IgD-negative memory B cell (primary cell): Measurements from ENCODE around the gene GLB1L2. TPM values are rescaled to one million over a fixed set of nuclear protein-coding genes. Genes with fewer than 3 reads are reported as not detected.
"Not testable (repeated sequence)": the region's sequence is repeated elsewhere in the genome, so short reads cannot be mapped to it uniquely, and the experiment has no call there.

Source experiments
- H3K27ac Mint-ChIP-seq, 3 donors: one replicate each; pipeline ENCODE4 v1.8.0; 2020 to 2022; ENCODE audit warnings: mild to moderate bottlenecking in 3 of 3, mixed read lengths in 3 of 3, moderate library complexity in 1 of 3
- H3K27me3 Mint-ChIP-seq: one replicate; pipeline ENCODE4 v1.8.0; 2021; ENCODE audit warnings: mixed read lengths
- H3K36me3 Mint-ChIP-seq: one replicate; pipeline ENCODE4 v1.8.0; 2020; ENCODE audit warnings: mild to moderate bottlenecking, mixed read lengths
- H3K4me1 Mint-ChIP-seq, 3 donors: one replicate each; pipeline ENCODE4 v1.8.0; 2020 to 2022; ENCODE audit warnings: mixed read lengths in 3 of 3, mild to moderate bottlenecking in 1 of 3
- H3K4me3 Mint-ChIP-seq, 4 donors: one replicate each; pipeline ENCODE4 v1.8.0; 2020 to 2022; ENCODE audit warnings: mild to moderate bottlenecking in 4 of 4, mixed read lengths in 4 of 4, moderate library complexity in 3 of 4
- H3K9me3 Mint-ChIP-seq, 3 donors: one replicate each; pipeline ENCODE4 v1.8.0; 2020 to 2021; ENCODE audit warnings: mixed read lengths in 3 of 3, mild to moderate bottlenecking in 1 of 3
- polyA plus RNA-seq: library from polyadenylated mRNA; unstranded; fragments of 300-500 nt; fragmentation: Illumina TruSeq; gene quantifications from one replicate; pipeline ENCODE4 v1.2.3, GENCODE V29; 2021

The GLB1L2 gene
- polyA plus RNA-seq, 1 donor from 2014 or later = 0.63 TPM

DNA sequence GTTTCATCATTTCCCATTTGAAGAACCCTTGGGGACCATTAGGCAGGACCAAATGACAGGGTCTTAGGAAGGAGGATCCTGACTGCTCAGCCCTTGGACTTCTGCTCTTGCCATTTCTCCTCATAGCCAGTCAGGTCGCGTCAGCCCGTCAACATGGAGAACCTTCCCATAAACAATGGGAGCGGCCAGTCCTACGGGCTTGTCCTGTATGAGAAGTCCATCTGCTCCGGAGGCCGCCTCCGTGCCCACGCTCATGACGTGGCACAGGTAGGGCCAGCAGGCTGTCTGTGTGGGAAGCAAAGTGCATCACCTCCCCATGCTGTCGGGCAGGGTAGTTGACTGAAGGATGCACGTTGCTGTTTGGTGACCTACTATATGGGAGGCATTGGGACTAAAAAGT lies 19.6 kb upstream of the GLB1L2 start:
- H3K4me1 Mint-ChIP-seq = no peaks in the 10 kb centered on the region
- H3K27me3 Mint-ChIP-seq = peaks cover 9% of the 10 kb centered on the region
- H3K9me3 Mint-ChIP-seq = peaks cover 0 to 8% (median 7%) of the 10 kb centered on the region in 3 donors
- H3K4me3 Mint-ChIP-seq = no peak overlapping the region
- H3K36me3 Mint-ChIP-seq = peaks cover 2% of the 10 kb centered on the region
- H3K27ac Mint-ChIP-seq = no peak overlapping the region

DNA sequence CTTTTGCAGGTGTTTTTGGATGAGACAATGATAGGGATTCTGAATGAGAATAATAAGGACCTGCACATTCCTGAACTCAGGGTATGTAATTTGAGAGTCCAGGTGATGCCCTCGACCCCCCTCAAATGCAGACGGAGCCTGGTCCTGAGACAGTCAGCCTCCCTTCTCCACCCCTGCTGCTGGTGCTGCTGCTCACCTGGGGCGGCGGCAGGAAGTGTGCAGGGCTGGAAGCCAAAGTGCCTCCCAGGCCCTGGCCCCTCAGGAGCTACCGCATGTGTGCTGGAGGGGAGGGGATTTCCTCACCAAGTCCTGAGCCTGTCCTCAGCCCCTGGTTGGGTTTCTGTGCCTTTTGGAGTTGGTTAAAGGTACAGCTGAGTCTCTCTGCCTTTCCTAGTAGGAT lies 19.0 kb upstream of the GLB1L2 start:
- Mint-ChIP-seq H3K4me3 (peak overlapping the region in 1 of 4 donors; percentile 49), H3K36me3 (peaks cover 2% of the 10 kb centered on the region)

DNA sequence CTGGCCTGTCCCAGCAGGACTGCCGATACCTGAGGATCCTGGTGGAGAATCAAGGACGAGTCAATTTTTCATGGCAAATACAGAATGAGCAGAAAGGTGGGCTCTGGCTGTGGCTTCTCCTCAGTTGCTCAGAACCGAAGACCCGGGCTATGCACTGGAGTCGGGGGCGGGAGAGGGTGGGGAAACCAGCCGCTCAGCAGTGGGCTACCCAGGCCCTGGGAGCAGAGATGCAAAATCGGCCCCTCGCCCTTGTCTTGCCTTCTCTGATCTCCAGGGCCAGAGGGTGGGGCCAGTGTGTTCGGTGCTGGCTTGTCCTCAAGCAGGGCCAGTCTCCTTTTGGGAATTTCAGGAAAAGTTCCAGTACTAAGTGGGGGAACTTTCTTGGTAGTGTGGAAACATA lies 18.4 kb upstream of the GLB1L2 start:
- Mint-ChIP-seq H3K4me1 (no peaks in the 10 kb centered on the region), H3K36me3 (peaks cover 2% of the 10 kb centered on the region), H3K4me3 (no peak overlapping the region), H3K27me3 (peaks cover 9% of the 10 kb centered on the region), H3K9me3 (peaks cover 4 to 15% (median 15%) of the 10 kb centered on the region in 3 donors), H3K27ac (no peak overlapping the region)

More for the DNA sequence above, 19.0 kb upstream of the GLB1L2 start:
- no peak overlapping the region for H3K27ac Mint-ChIP-seq
- H3K4me1 Mint-ChIP-seq = no peaks in the 10 kb centered on the region
- H3K9me3 Mint-ChIP-seq = peaks cover 2 to 12% (median 10%) of the 10 kb centered on the region in 3 donors
- peaks cover 9% of the 10 kb centered on the region for H3K27me3 Mint-ChIP-seq

GRCh38 chr11:134313821-134314607 lies 17.8 kb upstream of the GLB1L2 start:
- peaks cover 4 to 17% (median 15%) of the 10 kb centered on the region in 3 donors for H3K9me3 Mint-ChIP-seq
- H3K4me1 Mint-ChIP-seq = no peaks in the 10 kb centered on the region
- peak overlapping the region in 1 of 3 donors; percentile 2 for H3K27ac Mint-ChIP-seq
- peaks cover 2% of the 10 kb centered on the region for H3K36me3 Mint-ChIP-seq
- H3K4me3 Mint-ChIP-seq = no peak overlapping the region
- peaks cover 9% of the 10 kb centered on the region for H3K27me3 Mint-ChIP-seq

GRCh38 chr11:134317103-134317502 lies 14.7 kb upstream of the GLB1L2 start:
- H3K9me3 Mint-ChIP-seq = peaks cover 8 to 33% (median 26%) of the 10 kb centered on the region in 3 donors

GRCh38 chr11:134321373-134321772 lies 10.4 kb upstream of the GLB1L2 start:
- Mint-ChIP-seq H3K9me3 (peaks cover 11 to 37% (median 26%) of the 10 kb centered on the region in 3 donors), H3K4me3 (peak overlapping the region in 1 of 4 donors; percentile 55)
- not testable (repeated sequence) for H3K27ac Mint-ChIP-seq, H3K4me1 Mint-ChIP-seq, H3K27me3 Mint-ChIP-seq, H3K36me3 Mint-ChIP-seq

More at GRCh38 chr11:134317103-134317502, 14.7 kb upstream of the GLB1L2 start:
- Mint-ChIP-seq H3K4me1 (no peaks in the 10 kb centered on the region), H3K36me3 (peaks cover 4% of the 10 kb centered on the region), H3K4me3 (no peak overlapping the region), H3K27me3 (peaks cover 4% of the 10 kb centered on the region), H3K27ac (no peak overlapping the region)

DNA sequence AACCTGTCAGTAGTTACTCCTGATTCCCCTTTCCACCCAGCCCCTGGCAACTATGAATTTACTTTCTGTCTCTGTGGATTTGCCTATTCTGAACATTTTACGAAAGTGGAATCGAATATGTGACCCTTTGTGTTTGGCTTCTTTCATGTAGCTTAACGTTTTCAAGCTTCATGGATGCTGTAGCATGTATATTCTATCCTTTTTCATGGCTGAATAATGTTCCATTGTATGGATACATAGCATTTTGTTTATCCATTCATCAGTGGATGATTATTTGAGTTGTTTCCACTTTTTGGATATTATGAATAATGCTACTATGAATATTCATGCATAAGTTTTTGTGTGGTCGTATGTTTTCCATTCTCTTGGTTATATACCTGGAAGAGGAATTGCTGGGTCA lies 9.2 kb upstream of the GLB1L2 start:
- H3K4me3 Mint-ChIP-seq = no peak overlapping the region
- H3K27me3 Mint-ChIP-seq = peaks cover 3% of the 10 kb centered on the region
- H3K9me3 Mint-ChIP-seq = peaks cover 11 to 29% (median 18%) of the 10 kb centered on the region in 3 donors
- H3K27ac Mint-ChIP-seq = no peak overlapping the region
- peaks cover 2% of the 10 kb centered on the region for H3K36me3 Mint-ChIP-seq
- no peaks in the 10 kb centered on the region for H3K4me1 Mint-ChIP-seq

DNA sequence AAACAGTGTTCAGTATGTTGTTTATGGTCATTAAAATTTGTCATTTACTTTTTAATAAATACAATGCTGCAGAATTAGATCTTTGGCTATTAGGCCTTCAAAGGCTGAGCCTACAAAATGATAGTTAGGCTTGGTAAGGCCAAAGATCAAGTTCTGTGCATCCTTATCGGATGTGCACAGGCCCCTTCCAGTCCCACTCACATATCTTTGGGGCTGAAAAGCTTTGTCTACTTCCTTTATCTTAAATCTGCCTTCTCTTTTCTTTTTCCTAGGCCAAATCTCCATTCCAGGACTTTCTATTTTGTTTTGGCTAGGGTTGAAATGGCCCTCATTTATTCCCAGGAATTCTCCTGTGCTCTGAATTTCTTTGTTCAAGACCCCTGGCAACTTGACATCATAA lies 3.4 kb upstream of the GLB1L2 start:
- H3K4me1 Mint-ChIP-seq = peaks cover 4 to 8% (median 6%) of the 10 kb centered on the region in 3 donors
- no peak overlapping the region for H3K4me3 Mint-ChIP-seq
- peaks cover 0 to 3% (median 2%) of the 10 kb centered on the region in 3 donors for H3K9me3 Mint-ChIP-seq
- no peaks in the 10 kb centered on the region for H3K36me3 Mint-ChIP-seq
- H3K27ac Mint-ChIP-seq = no peak overlapping the region
- H3K27me3 Mint-ChIP-seq = peaks cover 22% of the 10 kb centered on the region

DNA sequence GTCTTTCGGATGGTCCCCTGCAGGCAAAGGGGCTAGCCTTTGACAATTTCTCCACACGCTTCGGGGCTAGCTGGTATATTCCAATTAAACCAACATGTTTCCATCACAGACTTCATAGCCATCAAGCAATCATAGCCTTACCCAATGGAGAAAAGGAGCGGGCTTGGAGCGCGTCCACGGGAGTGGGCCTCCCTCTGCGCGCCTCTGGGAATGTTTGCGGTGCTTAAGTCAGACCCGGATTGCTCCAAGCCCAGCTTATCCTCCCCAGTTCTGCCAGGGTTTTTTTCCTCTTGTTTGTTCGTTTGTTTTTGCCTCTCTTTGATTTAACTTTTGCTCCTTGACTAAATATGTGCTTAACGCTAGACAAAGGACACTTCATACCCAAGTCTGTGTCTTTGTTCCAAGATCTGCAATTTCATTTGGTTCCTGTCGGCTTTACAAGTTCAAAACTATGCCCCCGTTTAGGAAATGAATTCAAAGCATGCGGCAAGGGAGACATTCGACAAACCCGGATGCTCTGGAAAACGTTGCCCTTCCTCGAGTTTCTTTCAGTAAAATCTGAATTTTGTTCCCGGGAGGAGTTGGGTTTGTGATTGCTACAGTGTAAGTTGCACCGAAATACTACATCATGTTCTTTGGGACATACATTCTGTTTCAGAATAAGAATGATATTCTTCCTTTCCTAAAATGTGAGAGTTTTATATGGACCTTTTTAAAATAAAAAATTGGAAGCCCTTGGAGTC lies 1.0 kb upstream of the GLB1L2 start:
- Mint-ChIP-seq H3K36me3 (no peaks in the 10 kb centered on the region), H3K4me3 (peak overlapping the region; percentile 62 to 91 (median 71)), H3K4me1 (peaks cover 4 to 8% (median 6%) of the 10 kb centered on the region in 3 donors), H3K27ac (peak overlapping the region in 1 of 3 donors; percentile 35), H3K27me3 (peaks cover 30% of the 10 kb centered on the region), H3K9me3 (peaks cover 0 to 3% (median 2%) of the 10 kb centered on the region in 3 donors)

DNA sequence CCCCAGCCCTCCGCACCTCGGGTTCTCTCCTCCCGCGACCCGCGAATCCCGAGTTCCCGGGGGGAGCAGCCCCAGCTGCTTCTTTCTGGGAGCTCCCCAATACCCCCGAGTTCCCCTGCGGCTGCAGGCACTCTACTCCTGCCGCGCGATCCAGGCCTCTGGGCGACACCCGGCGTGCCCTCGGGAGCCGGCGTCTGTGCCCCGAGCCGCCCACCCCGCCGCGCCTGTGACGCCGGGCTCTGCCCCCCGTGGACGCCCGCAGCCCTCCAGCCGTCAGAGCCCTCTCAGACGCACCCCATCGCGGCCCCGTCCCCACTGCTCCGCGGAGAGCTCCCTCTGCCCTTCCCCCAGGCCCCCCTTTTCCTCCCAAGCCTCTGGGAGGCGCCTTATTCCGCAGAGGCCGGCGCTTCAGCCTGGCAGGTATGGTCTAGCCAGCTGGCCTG lies 422 bp downstream of the GLB1L2 start:
- Mint-ChIP-seq H3K4me3 (peak overlapping the region; percentile 70 to 87 (median 83)), H3K27ac (no peak overlapping the region), H3K4me1 (peaks cover 4 to 8% (median 6%) of the 10 kb centered on the region in 3 donors), H3K9me3 (no peaks in the 10 kb centered on the region), H3K27me3 (peaks cover 29% of the 10 kb centered on the region), H3K36me3 (no peaks in the 10 kb centered on the region)

- peak overlapping the region; percentile 70 to 87 (median 83) for H3K4me3 Mint-ChIP-seq
- no peak overlapping the region for H3K27ac Mint-ChIP-seq
- H3K9me3 Mint-ChIP-seq = no peaks in the 10 kb centered on the region
- H3K36me3 Mint-ChIP-seq = no peaks in the 10 kb centered on the region
- H3K27me3 Mint-ChIP-seq = peaks cover 25% of the 10 kb centered on the region
- H3K4me1 Mint-ChIP-seq = peaks cover 4 to 8% (median 6%) of the 10 kb centered on the region in 3 donors
Observed at GRCh38 chr11:134332782-134333181, 994 bp downstream of the GLB1L2 start.

GRCh38 chr11:134333312-134333711 lies 1.5 kb downstream of the GLB1L2 start:
- Mint-ChIP-seq H3K4me1 (peaks cover 4 to 8% (median 6%) of the 10 kb centered on the region in 3 donors), H3K27me3 (peaks cover 25% of the 10 kb centered on the region), H3K36me3 (no peaks in the 10 kb centered on the region), H3K4me3 (peak overlapping the region in 2 of 4 donors; percentile 81 to 86), H3K27ac (no peak overlapping the region), H3K9me3 (no peaks in the 10 kb centered on the region)

DNA sequence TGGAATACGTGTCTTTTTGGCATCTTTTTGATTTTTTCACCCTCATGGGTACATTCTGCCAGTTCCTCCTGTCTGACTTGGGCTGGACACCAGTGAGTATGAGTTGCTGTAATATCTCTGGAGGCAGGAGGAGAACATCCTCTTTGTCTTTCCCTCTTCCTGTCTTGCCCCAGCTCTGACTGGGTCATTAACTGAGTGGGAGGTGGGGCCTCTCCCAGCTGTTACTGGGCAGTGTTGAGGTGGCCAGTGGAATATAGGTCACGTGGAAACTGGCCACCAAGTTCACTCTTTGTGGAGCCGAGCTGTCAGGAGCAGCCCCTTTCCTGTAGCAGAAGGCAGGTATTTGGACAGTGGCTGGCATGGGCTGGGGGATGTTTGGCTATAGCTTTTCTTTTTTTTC lies 2.2 kb downstream of the GLB1L2 start:
- no peaks in the 10 kb centered on the region for H3K9me3 Mint-ChIP-seq
- H3K27me3 Mint-ChIP-seq = peaks cover 25% of the 10 kb centered on the region
- peaks cover 4 to 8% (median 6%) of the 10 kb centered on the region in 3 donors for H3K4me1 Mint-ChIP-seq
- no peak overlapping the region for H3K27ac Mint-ChIP-seq
- H3K36me3 Mint-ChIP-seq = no peaks in the 10 kb centered on the region
- H3K4me3 Mint-ChIP-seq = peak overlapping the region in 2 of 4 donors; percentile 21 to 86

- Mint-ChIP-seq H3K4me1 (peaks cover 4 to 8% (median 6%) of the 10 kb centered on the region in 3 donors), H3K9me3 (no peaks in the 10 kb centered on the region), H3K27ac (no peak overlapping the region), H3K27me3 (peaks cover 25% of the 10 kb centered on the region), H3K36me3 (no peaks in the 10 kb centered on the region), H3K4me3 (peak overlapping the region in 1 of 4 donors; percentile 63)
Observed at GRCh38 chr11:134334796-134335571, 3.2 kb downstream of the GLB1L2 start.
